HG03432 (cell line): ENCODE data around the gene SPN.
"Not testable (repeated sequence)": the region's sequence is repeated elsewhere in the genome, so short reads cannot be mapped to it uniquely, and the experiment has no call there.

Source experiments
- ATAC-seq: cut with Tn5 transposase; IDR thresholded peaks from one replicate; pipeline ENCODE4 v1.9.1; 2021; ENCODE audit warnings: mild to moderate bottlenecking, moderate library complexity; ENCODE audit not compliant: unreplicated experiment

SPN gene

DNA sequence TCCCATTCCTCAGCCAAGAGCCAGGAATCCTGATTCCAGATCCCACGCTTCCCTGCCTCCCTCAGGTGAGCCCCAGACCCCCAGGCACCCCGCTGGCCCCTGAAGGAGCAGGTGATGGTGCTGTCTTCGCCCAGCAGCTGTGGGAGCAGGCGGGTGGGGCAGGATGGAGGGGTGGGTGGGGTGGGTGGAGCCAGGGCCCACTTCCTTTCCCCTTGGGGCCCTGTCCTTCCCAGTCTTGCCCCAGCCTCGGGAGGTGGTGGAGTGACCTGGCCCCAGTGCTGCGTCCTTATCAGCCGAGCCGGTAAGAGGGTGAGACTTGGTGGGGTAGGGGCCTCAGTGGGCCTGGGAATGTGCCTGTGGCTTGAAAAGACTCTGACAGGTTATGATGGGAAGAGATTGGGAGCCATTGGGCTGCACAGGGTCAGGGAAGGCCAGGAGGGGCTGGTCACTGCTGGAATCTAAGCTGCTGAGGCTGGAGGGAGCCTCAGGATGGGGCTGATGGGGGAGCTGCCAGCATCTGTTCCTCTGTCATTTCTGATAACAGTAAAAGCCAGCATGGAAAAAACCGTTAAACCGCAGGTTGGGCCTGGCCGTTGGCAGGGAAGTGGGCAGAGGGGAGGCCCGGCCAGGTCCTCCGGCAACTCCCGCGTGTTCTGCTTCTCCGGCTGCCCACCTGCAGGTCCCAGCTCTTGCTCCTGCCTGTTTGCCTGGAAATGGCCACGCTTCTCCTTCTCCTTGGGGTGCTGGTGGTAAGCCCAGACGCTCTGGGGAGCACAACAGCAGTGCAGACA, at the start of gene SPN:
Gene SPN (plus strand): TSS at position 232 of the 791 bp plus-strand sequence. CDS start 482 bp downstream, at position 714.
- ATAC-seq, result peak; percentile 35

GRCh38 chr16:29613307-29614057, 49.6 kb upstream of the SPN start:
- peak; percentile 50 for ATAC-seq

DNA sequence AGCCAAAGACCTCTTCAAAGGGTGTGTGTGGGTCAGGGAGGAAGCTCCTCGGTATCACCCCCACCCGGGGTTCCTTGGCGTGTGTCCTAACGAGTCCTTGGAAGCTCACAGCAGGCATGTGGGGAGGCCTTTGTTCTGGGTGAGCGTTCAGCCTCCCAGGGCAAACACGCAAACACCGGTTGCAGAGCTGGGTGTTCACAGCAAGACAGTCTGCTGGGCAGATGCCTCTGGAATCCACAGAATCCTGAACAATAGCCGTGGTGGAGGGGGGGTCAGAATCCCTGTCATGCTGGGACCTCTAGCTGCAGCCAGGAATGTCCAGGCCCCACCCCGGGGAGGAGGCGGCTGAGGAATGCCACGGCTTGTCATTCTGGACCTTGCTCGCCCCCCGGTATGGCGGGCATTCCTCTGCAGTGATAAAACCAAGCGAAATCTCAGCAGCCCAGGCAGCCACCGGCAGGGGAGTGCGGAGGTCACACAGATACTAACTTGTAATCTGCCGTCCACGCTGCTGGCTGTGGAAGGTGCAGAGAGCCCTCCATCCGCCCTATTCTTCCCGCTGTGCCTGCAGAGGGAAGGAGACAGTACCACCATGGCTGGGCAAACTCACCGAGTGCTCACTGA, 48.2 kb upstream of the SPN start:
- ATAC-seq, result not testable (repeated sequence)

GRCh38 chr16:29616127-29616526, 46.9 kb upstream of the SPN start:
- ATAC-seq, result not testable (repeated sequence)

DNA sequence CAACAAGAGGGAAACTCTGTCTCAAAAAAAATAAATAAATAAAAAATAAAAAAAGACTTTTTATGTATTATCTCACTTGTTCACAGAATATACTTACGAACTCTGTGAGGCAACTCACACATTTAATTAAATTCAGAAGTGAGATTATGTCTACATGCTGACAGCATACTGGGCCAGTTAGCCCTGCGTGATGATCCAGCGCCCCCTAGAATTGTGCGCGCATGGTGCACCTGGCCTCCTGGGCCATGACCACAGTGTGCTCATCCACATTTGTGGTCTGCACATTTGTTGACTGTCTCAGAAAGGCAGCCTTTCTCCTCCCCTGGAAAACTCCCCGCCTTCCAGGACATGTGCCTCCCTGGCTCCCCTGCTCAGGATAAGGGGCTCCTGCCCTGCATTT, 42.5 kb upstream of the SPN start:
- not testable (repeated sequence) for ATAC-seq

DNA sequence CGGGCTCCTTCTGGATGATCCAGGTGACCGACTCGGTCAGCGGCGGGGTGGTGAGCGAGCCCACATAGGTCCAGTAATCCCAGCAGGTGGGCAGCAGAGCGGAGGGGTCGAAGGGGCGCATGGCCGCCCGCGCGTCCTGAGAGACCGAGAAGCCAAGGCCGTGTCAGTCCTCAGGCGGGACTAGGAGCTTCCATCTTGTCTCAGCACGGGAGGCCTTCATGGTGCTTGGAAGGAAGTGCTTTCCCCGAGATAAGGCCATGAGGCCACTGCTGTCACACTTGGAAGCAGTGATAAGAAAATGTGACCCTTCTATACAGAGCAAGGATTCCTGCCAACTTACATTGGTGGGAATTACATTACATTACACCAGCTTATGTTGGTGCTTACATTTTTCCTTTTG, 40.3 kb upstream of the SPN start:
- not testable (repeated sequence) for ATAC-seq

- ATAC-seq, result not testable (repeated sequence)
These were observed 39.8 kb upstream of the SPN start for GRCh38 chr16:29623253-29623652.

- not testable (repeated sequence) for ATAC-seq
These were observed 37.9 kb upstream of the SPN start for GRCh38 chr16:29625114-29625513.

DNA sequence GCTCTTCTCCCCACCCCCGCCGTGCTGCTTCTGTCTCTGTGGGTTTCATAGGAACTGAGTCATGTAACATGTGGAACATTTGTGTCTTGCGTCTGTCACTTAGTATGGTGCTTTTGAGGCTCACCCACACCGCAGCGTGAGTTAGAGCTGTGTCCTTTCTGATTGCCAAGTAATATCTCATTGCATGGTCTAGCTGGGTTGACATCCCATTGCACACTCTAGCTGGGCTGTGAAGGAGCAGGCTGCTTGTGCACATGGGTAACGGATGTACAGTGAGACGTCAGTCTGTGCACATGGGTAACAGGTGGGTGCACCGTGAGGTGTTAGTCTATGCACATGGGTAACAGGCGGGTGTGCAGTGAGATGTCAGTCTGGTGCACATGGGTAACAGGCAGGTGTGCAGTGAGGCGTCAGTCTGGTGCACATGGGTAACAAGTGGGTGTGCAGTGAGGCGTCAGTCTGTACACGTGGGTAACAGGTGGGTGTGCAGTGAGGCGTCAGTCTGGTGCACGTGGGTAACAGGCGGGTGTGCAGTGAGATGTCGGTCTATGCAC, 36.2 kb upstream of the SPN start:
- ATAC-seq, result peak; percentile 75

GRCh38 chr16:29627661-29628075, 35.4 kb upstream of the SPN start:
- peak; percentile 47 for ATAC-seq

DNA sequence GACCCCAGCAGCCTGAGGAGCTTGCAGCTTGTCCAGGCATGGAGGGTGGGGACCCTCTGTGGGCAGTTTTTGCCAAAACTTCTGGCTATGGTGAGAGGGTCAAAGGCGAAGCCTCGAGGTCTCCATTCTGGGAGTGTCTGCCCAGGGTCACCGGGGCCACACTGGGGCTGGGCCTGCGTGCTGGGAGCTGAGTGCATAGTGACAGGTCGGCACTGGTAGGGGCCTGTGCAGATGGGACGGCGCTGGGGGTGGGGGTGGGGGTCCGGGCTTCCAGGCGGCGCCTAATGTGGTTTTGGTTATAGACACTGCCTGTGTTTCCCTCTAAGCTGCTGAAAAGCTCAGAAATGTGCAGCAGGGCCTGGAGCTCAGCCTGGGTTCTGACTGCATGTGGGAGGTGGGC, 34.3 kb upstream of the SPN start:
- ATAC-seq, result not testable (repeated sequence)

GRCh38 chr16:29629318-29629717, 33.7 kb upstream of the SPN start:
- ATAC-seq, result not testable (repeated sequence)

GRCh38 chr16:29631658-29632057, 31.4 kb upstream of the SPN start:
- not testable (repeated sequence) for ATAC-seq

DNA sequence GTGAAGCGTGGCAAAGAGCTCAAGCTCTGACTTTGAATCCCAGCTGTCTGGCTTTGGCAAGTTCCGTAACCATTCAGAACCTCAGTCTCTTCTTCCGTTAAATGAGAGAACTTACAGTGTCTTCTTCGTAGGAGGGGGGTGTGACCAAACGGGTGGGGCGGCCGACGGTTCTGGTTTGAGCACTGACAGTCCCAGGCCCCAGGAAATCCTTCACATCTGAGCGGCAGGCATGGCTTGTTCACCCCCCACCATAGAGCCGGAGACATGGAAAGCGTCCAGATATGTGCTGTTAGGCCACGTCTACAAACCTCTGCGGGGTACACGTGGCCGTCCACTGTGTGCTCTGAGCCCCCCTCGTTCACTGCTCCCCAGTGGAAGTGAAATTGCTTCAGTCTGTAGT, 27.1 kb upstream of the SPN start:
- ATAC-seq, result not testable (repeated sequence)

GRCh38 chr16:29636368-29636767, 26.7 kb upstream of the SPN start:
- not testable (repeated sequence) for ATAC-seq

DNA sequence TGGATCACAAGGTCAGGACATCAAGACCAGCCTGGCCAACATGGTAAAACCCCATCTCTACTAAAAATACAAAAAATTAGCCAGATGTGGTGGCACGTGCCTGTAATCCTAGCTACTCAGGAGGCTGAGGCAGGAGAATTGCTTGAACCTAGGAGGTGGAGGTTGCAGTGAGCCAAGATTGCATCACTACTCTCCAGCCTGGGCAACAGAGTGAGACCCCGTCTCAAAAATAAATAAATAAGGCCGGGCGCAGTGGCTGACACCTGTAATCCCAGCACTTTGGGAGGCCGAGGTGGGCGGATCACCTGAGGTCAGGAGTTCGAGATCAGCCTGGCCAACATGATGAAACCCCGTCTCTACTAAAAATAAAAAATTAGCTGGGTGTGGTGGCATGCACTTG, 24.3 kb upstream of the SPN start:
- not testable (repeated sequence) for ATAC-seq

GRCh38 chr16:29641561-29641960, 21.5 kb upstream of the SPN start:
- ATAC-seq, result no peak

DNA sequence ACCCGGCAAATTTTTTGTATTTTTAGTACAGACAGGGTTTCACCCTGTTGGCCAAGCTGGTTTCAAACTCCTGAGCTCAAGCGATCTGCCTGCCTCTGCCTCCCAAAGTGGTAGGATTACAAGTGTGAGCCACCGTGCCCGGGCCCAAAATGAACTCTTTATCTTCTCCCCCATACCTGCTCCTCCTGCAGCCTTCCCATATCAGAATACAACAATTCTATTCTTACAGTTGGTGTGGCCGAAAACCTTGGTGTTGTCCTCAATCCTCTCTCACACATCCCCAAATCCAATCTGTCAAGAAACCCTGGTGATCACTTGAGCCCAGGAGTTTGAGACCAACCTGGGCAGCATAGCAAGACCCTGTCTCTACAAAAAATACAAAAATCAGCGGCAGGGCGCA, 19.5 kb upstream of the SPN start:
- no peak for ATAC-seq

DNA sequence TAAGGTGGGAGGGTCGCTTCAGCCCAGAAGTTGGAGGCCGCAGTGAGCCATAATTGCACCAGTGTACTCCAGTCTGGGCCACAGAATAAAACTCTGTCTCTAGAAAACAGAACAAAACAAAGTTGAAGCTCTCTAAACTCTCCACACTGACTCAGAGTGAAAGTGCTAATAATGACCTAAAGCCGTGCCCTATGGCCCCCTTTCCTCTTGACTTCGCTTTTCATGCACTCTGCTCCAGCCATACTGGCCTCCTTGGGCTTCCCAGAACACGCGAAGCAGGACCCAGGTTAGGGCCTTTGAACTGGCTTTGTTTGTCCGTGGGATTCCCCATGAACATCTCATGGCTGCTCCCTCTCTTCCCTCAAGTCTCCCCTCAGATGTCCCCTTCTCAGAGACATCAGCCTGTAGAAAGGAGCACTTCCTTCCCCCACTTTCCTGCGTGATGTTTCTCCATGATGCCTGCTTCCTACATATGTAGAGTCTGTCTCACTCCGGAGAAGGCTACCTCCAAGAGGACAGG, 18.6 kb upstream of the SPN start:
- ATAC-seq, result peak; percentile 70

- ATAC-seq, result no peak
These were observed 17.9 kb upstream of the SPN start for GRCh38 chr16:29644973-29645693.
